HepG2 (cell line): Measurements from ENCODE around the gene C14orf93. TPM values are rescaled to one million over a fixed set of nuclear protein-coding genes. Genes with fewer than 3 reads are reported as not detected.

Source experiments
- CEBPG ChIP-seq: IDR thresholded peaks from 2 replicates; pipeline ENCODE4 v1.6.1; 2016
- PATZ1 ChIP-seq: sonication (generic); formaldehyde crosslinking; IDR thresholded peaks from 2 replicates; pipeline ENCODE4 v1.4.0; 2020; ENCODE audit warnings: missing genetic modification reagents
- POLR2AphosphoS5 ChIP-seq: IDR thresholded peaks from 2 replicates; pipeline ENCODE4 v1.6.1; 2012; ENCODE audit warnings: low read depth, low read length
- SKI ChIP-seq: fragments of 450-650 bp; IDR thresholded peaks from one replicate; pipeline ENCODE4 v1.6.1; 2018; ENCODE audit warnings: mild to moderate bottlenecking; ENCODE audit not compliant: partially characterized antibody
- SRY ChIP-seq: sonication (generic); formaldehyde crosslinking; IDR thresholded peaks from 2 replicates; pipeline ENCODE4 v1.8.0; 2022; ENCODE audit warnings: mild to moderate bottlenecking, missing genetic modification reagents
- TSC22D2 ChIP-seq: sonication (generic); formaldehyde crosslinking; IDR thresholded peaks from 2 replicates; pipeline ENCODE4 v1.5.1; 2020; ENCODE audit warnings: missing genetic modification reagents, mild to moderate bottlenecking, borderline replicate concordance
- ZNF501 ChIP-seq: sonication (generic); formaldehyde crosslinking; IDR thresholded peaks from 2 replicates; pipeline ENCODE4 v1.5.1; 2020; ENCODE audit warnings: mild to moderate bottlenecking, moderate library complexity, missing genetic modification reagents
- ZNF589 ChIP-seq: sonication (generic); formaldehyde crosslinking; conservative IDR thresholded peaks from 2 replicates; pipeline ENCODE4 v1.8.0; 2022; ENCODE audit warnings: mild to moderate bottlenecking, moderate library complexity, missing genetic modification reagents
- ZSCAN22 ChIP-seq: sonication (generic); formaldehyde crosslinking; IDR thresholded peaks from 2 replicates; pipeline ENCODE4 v1.4.0; 2020; ENCODE audit warnings: mild to moderate bottlenecking, missing genetic modification reagents
- polyA plus RNA-seq, 8 experiments: library from polyadenylated mRNA; depleted of rRNA in 3 of 8; stranded (reverse) in 7 of 8; unstranded in 1 of 8; fragments of >200 nt; fragmentation: Illumina TruSeq in 4 of 8; extraction: Trizol in 4 of 8; gene quantifications; 2 replicates each; pipeline versions ENCODE4 v1.2.1 to v1.2.3, GENCODE V29; 2011 to 2016; ENCODE audit warnings: low read depth in 4 of 8, missing spikeins in 1 of 8, mixed read lengths in 1 of 8; ENCODE audit not compliant: insufficient read depth in 1 of 8
- total RNA-seq, 5 experiments: library from RNA; depleted of rRNA; stranded (reverse); fragments of >200 nt; fragmentation: Illumina TruSeq; extraction: Trizol; gene quantifications; 2 replicates each; pipeline ENCODE4 v1.2.3, GENCODE V29; 2016; ENCODE audit warnings: low read depth in 1 of 5
- TF ChIP-seq, protein P1 (sequence below): sonication (generic); formaldehyde crosslinking; IDR thresholded peaks from 2 replicates; pipeline ENCODE4 v1.5.1; 2020; ENCODE audit warnings: mild to moderate bottlenecking, missing genetic modification reagents, moderate library complexity

C14orf93 gene
- total and polyA plus RNA-seq, 2 of the 13 experiments (the other 11 are each of a cell fraction or from before 2014, with no cell fraction given), result 11.4 to 22.5 TPM

GRCh38 chr14:23056956-23057756 is 47.2 kb upstream of the C14orf93 start, which contains the start of gene CDH24 (continued):
- no peak; the same call in 1 of the 2 replicates for TF ChIP-seq SRY (CRISPR knock-in tag)
- peak; percentile 22 for TF ChIP-seq SKI
- TF ChIP-seq, protein P1, sequence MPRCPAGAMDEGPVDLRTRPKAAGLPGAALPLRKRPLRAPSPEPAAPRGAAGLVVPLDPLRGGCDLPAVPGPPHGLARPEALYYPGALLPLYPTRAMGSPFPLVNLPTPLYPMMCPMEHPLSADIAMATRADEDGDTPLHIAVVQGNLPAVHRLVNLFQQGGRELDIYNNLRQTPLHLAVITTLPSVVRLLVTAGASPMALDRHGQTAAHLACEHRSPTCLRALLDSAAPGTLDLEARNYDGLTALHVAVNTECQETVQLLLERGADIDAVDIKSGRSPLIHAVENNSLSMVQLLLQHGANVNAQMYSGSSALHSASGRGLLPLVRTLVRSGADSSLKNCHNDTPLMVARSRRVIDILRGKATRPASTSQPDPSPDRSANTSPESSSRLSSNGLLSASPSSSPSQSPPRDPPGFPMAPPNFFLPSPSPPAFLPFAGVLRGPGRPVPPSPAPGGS (CRISPR knock-in tag), result peak; percentile 23; the same call in 1 of the 2 replicates
- no peak for TF ChIP-seq CEBPG
- TF ChIP-seq ZNF501, result no peak
- TF ChIP-seq ZSCAN22, result no peak
- TF ChIP-seq TSC22D2 (CRISPR knock-in tag), result no peak
- peak; percentile 2; the same call in 1 of the 2 replicates for TF ChIP-seq PATZ1 (CRISPR knock-in tag)
- TF ChIP-seq POLR2AphosphoS5, result no peak
- TF ChIP-seq ZNF589 (CRISPR knock-in tag), result no peak
- TF ChIP-seq, all 625 proteins: peak for 74
